GM12878 (cell line): ENCODE measurements around the gene INIP. TPM values are rescaled to one million over a fixed set of nuclear protein-coding genes. Genes with fewer than 3 reads are reported as not detected.

ENCODE experiments used
- ATAC-seq: fragments of 200-7000 bp; cut with Tn5 transposase; 3 replicates; pipeline ENCODE4 v1.9.1; 2020; ENCODE audit warnings: mild to moderate bottlenecking, moderate library complexity
- BruUV-seq: library from RNA; stranded (reverse); fragments of 400-500 nt; replicated peaks from 2 replicates; lab custom pipeline; 2021; lab: Mats Ljungman, UMichigan
- CTCF ChIA-PET: fragments of 300-600 bp; sonication (Branson Sonifier 250); formaldehyde crosslinking; extraction: SDS; loops from one replicate; lab custom pipeline; 2021; ENCODE audit warnings: inconsistent platforms; lab: Yijun Ruan, JAX
- POLR2A ChIA-PET: fragments of 350-600 bp; formaldehyde crosslinking; extraction: SDS; loops from one replicate; lab custom pipeline; 2021; ENCODE audit warnings: inconsistent platforms; lab: Charles Lee
- RAD21 ChIA-PET: fragments of 300-600 bp; sonication (Branson Sonifier 250); formaldehyde crosslinking; loops from one replicate; lab custom pipeline; 2023; ENCODE audit warnings: antibody characterized with exemption; ENCODE audit not compliant: unreplicated experiment; lab: Charles Lee
- SMC1A ChIA-PET: fragments of 300-600 bp; sonication (Branson Sonifier 250); formaldehyde crosslinking; loops from one replicate; lab custom pipeline; 2023; ENCODE audit not compliant: unreplicated experiment, uncharacterized antibody; lab: Charles Lee
- DNase-seq: peaks from one replicate; pipeline ENCODE4 v3.0.0-alpha.2; 2011; ENCODE audit warnings: low read depth, low spot score
- FAIRE-seq: peaks from 3 replicates; lab custom pipeline; 2011; peaks lifted over from hg19 to GRCh38; lab: Jason Lieb, UNC
- H2AFZ ChIP-seq: 2 replicates; pipeline ENCODE4 v1.6.0; 2011; ENCODE audit warnings: low read depth, low read length, control low read depth; ENCODE audit not compliant: control insufficient read depth
- H3K27ac ChIP-seq: 2 replicates; pipeline ENCODE4 v1.5.1; 2011; ENCODE audit warnings: control low read depth; ENCODE audit not compliant: control insufficient read depth, insufficient read depth
- H3K27me3 ChIP-seq, 2 experiments: replicated peaks in 1 of 2; 2 replicates each; pipeline versions ENCODE4 v1.6.0 to v1.6.1; 2011; ENCODE audit warnings: low read length in 1 of 2; ENCODE audit not compliant: control insufficient read depth in 2 of 2, insufficient read depth in 2 of 2
- H3K36me3 ChIP-seq, 2 experiments: 2 replicates each; pipeline ENCODE4 v1.5.1; 2011; ENCODE audit warnings: low read length in 1 of 2; ENCODE audit not compliant: control insufficient read depth in 2 of 2, insufficient read depth in 2 of 2
- H3K4me1 ChIP-seq: 2 replicates; pipeline ENCODE4 v1.6.1; 2011; ENCODE audit warnings: mild to moderate bottlenecking, low read length, moderate library complexity, mixed read lengths; ENCODE audit not compliant: control insufficient read depth, insufficient read depth
- H3K4me2 ChIP-seq: 2 replicates; pipeline ENCODE4 v1.6.0; 2011; ENCODE audit warnings: control low read depth; ENCODE audit not compliant: control insufficient read depth, insufficient read depth
- H3K4me3 ChIP-seq: fragments of 200-600 bp; sonication (generic); 2 replicates; pipeline ENCODE4 v1.5.1; 2016
- H3K79me2 ChIP-seq: 2 replicates; pipeline ENCODE4 v1.6.0; 2011; ENCODE audit warnings: low read length; ENCODE audit not compliant: control insufficient read depth, insufficient read depth
- H3K9ac ChIP-seq: 2 replicates; pipeline ENCODE4 v1.8.0; 2011; ENCODE audit warnings: low read length, control low read depth, mixed read lengths; ENCODE audit not compliant: control insufficient read depth, insufficient read depth
- H3K9me3 ChIP-seq: replicated peaks from 3 replicates; pipeline ENCODE4 v1.5.1; 2011; ENCODE audit warnings: mild to moderate bottlenecking, low read length; ENCODE audit not compliant: control insufficient read depth, insufficient read depth
- H4K20me1 ChIP-seq: 2 replicates; pipeline ENCODE4 v1.6.0; 2011; ENCODE audit not compliant: control insufficient read depth, insufficient read depth
- CBFB ChIP-seq: IDR thresholded peaks from 2 replicates; pipeline ENCODE4 v1.6.1; 2016; ENCODE audit warnings: antibody characterized with exemption, low read depth
- CHD4 ChIP-seq: fragments of 200-600 bp; sonication (generic); IDR thresholded peaks from 2 replicates; pipeline ENCODE4 v1.6.1; 2016; ENCODE audit warnings: mild to moderate bottlenecking
- EED ChIP-seq: sonication (generic); IDR thresholded peaks from 2 replicates; pipeline ENCODE4 v1.6.1; 2016; ENCODE audit warnings: antibody characterized with exemption, low read depth
- FOXK2 ChIP-seq: fragments of 450-650 bp; IDR thresholded peaks from 2 replicates; pipeline ENCODE4 v1.6.1; 2017; ENCODE audit warnings: mild to moderate bottlenecking, moderate library complexity
- NFIC ChIP-seq: IDR thresholded peaks from 2 replicates; pipeline ENCODE4 v1.6.1; 2012; ENCODE audit warnings: low read depth, mild to moderate bottlenecking, inconsistent platforms, low read length, moderate library complexity
- SREBF2 ChIP-seq: IDR thresholded peaks from 2 replicates; pipeline ENCODE4 v1.6.1; 2012; ENCODE audit warnings: mild to moderate bottlenecking, low read length
- STAT3 ChIP-seq: IDR thresholded peaks from 2 replicates; pipeline ENCODE4 v1.6.1; 2011; ENCODE audit warnings: low read depth, low read length, improper control_type of control experiment
- ZSCAN29 ChIP-seq: fragments of 450-650 bp; IDR thresholded peaks from 2 replicates; pipeline ENCODE4 v1.6.1; 2017; ENCODE audit warnings: mild to moderate bottlenecking, moderate library complexity
- WGBS: methylation state at CpG from one replicate; pipeline ENCODE4 v1.1.6; 2016; ENCODE audit warnings: low lambda C conversion rate; ENCODE audit not compliant: insufficient replicate concordance, insufficient coverage; ENCODE audit errors: missing lambda C conversion rate; 5-methylcytosine and 5-hydroxymethylcytosine counted together
- in situ Hi-C: fragments of 300-500 bp; cut with MboI; formaldehyde crosslinking; loops from 9 replicates; pipeline ENCODE4 v1.14.3; 2018; ENCODE audit warnings: mixed read lengths
- intact Hi-C: fragments of 100-400 bp; cut with micrococcal nuclease; formaldehyde crosslinking; loops from one replicate; pipeline ENCODE4 v1.14.2; 2022; ENCODE audit not compliant: unreplicated experiment
- polyA plus RNA-seq, 11 experiments: library from polyadenylated mRNA; depleted of rRNA in 4 of 11; unstranded in 6 of 11; stranded (reverse) in 5 of 11; fragments of >200 nt; fragmentation: Nextera tagmentation in 4 of 11; fragmentation: Illumina TruSeq in 1 of 11; extraction: Ambion mirVana in 4 of 11; extraction: Trizol in 1 of 11; gene quantifications; 1 replicate in 1 of 11; 2 replicates in 10 of 11; pipeline versions ENCODE4 v1.2.1 to v1.2.3, GENCODE V29; 2011 to 2016; ENCODE audit warnings: inconsistent platforms in 2 of 11, missing spikeins in 2 of 11, low read depth in 1 of 11
- total RNA-seq, 4 experiments: library from RNA; depleted of rRNA in 3 of 4; stranded (reverse); fragments of >200 nt in 3 of 4; fragmentation: Illumina TruSeq in 1 of 4; extraction: Trizol in 1 of 4; gene quantifications; 2 replicates each; pipeline versions ENCODE4 v1.2.1 to v1.2.3, GENCODE V29; 2013 to 2021
- TF ChIP-seq, protein P1 (sequence below): fragments of 450-650 bp; IDR thresholded peaks from 2 replicates; pipeline ENCODE4 v1.6.1; 2016; ENCODE audit warnings: mild to moderate bottlenecking, moderate library complexity, borderline replicate concordance
- TF ChIP-seq, protein P2 (sequence below): fragments of 450-650 bp; IDR thresholded peaks from 2 replicates; pipeline ENCODE4 v1.6.1; 2017; ENCODE audit warnings: antibody characterized with exemption, mild to moderate bottlenecking, moderate library complexity
- TF ChIP-seq, protein P3 (sequence below): IDR thresholded peaks from 2 replicates; pipeline ENCODE4 v1.6.1; 2012; ENCODE audit warnings: low read depth, low read length, improper control_type of control experiment
- TF ChIP-seq, protein P4 (sequence below): fragments of 450-650 bp; IDR thresholded peaks from 2 replicates; pipeline ENCODE4 v1.6.1; 2017; ENCODE audit warnings: mild to moderate bottlenecking, moderate library complexity

Gene INIP
- total and polyA plus RNA-seq, 10 of the 15 experiments (the other 5 are each of a cell fraction or from before 2014, with no cell fraction given), result 18.9 to 66.5 (median 37.7) TPM

DNA sequence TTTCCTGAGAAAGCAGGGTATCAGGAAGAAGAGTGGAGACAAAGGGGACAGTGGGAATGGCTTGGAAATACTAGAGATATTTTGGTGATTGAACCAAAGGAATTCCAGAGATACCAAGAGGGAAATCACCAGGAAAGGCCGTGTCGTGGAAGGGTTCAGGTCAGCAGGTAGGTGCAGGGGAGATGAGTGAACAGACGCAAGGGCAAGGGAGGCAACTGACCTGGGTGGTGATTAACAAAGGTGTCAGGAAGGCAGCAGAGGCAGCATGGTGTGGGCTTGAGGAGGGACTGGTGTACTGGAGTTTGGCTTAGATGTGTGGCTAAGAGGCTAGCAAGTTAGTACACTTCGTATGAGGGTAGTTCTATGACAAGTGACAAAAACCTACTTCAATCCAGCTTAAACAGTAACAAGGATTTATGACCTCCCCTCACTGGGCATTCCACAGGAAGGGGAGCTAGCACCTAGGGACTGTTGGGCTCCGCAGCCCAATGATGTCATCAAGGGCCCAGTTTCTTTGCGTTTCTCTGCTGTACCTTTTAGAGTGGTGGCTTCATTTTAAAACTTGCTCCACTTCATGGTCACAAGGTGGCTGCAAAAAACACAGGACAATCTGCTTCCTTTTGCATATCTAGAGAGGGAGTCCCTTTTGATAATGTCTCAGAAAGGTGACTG lies 37.0 kb downstream of the INIP start:
- Histone ChIP-seq H3K36me3 (no peaks in the 10 kb centered on the region), H3K9me3 (no peaks in the 10 kb centered on the region; the same call in 2 of the 3 replicates), H4K20me1 (no peaks in the 10 kb centered on the region), H3K4me2 (no peak overlapping the region), H3K27me3 (no peaks in the 10 kb centered on the region), H3K4me1 (no peaks in the 10 kb centered on the region), H3K79me2 (no peaks in the 10 kb centered on the region), H3K9ac (no peak overlapping the region), H3K4me3 (no peak overlapping the region), H3K27ac (no peak overlapping the region), H2AFZ (no peak overlapping the region)
- ATAC-seq (no peak), FAIRE-seq (no peak), DNase-seq (no peak)
- in situ Hi-C loops, result no loop called here
- 66% methylated on average over 6 of the region's 6 CpGs for WGBS
- intact Hi-C loops, result no loop called here
- ChIA-PET POLR2A (interaction anchor here (0.6 kb wide), 1 partner anchor 234 kb away, joined by 5 read pairs; no protein-coding TSS in a partner anchor), SMC1A (no interaction called here), CTCF (interaction anchor here (0.6 to 0.7 kb wide), 3 partner anchors 17 to 606 kb away, joined by 3 to 4 read pairs (median 3); no protein-coding TSS in a partner anchor), RAD21 (no interaction called here)
- no TSS peak for BruUV-seq
- TF ChIP-seq ZSCAN29 (no peak), NFIC (no peak), SREBF2 (no peak), STAT3 (no peak), CBFB (no peak), EED (no peak), CHD4 (no peak), FOXK2 (no peak)
- TF ChIP-seq, protein P1, sequence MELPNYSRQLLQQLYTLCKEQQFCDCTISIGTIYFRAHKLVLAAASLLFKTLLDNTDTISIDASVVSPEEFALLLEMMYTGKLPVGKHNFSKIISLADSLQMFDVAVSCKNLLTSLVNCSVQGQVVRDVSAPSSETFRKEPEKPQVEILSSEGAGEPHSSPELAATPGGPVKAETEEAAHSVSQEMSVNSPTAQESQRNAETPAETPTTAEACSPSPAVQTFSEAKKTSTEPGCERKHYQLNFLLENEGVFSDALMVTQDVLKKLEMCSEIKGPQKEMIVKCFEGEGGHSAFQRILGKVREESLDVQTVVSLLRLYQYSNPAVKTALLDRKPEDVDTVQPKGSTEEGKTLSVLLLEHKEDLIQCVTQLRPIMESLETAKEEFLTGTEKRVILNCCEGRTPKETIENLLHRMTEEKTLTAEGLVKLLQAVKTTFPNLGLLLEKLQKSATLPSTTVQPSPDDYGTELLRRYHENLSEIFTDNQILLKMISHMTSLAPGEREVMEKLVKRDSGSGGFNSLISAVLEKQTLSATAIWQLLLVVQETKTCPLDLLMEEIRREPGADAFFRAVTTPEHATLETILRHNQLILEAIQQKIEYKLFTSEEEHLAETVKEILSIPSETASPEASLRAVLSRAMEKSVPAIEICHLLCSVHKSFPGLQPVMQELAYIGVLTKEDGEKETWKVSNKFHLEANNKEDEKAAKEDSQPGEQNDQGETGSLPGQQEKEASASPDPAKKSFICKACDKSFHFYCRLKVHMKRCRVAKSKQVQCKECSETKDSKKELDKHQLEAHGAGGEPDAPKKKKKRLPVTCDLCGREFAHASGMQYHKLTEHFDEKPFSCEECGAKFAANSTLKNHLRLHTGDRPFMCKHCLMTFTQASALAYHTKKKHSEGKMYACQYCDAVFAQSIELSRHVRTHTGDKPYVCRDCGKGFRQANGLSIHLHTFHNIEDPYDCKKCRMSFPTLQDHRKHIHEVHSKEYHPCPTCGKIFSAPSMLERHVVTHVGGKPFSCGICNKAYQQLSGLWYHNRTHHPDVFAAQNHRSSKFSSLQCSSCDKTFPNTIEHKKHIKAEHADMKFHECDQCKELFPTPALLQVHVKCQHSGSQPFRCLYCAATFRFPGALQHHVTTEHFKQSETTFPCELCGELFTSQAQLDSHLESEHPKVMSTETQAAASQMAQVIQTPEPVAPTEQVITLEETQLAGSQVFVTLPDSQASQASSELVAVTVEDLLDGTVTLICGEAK, result no peak
- TF ChIP-seq, protein P2, sequence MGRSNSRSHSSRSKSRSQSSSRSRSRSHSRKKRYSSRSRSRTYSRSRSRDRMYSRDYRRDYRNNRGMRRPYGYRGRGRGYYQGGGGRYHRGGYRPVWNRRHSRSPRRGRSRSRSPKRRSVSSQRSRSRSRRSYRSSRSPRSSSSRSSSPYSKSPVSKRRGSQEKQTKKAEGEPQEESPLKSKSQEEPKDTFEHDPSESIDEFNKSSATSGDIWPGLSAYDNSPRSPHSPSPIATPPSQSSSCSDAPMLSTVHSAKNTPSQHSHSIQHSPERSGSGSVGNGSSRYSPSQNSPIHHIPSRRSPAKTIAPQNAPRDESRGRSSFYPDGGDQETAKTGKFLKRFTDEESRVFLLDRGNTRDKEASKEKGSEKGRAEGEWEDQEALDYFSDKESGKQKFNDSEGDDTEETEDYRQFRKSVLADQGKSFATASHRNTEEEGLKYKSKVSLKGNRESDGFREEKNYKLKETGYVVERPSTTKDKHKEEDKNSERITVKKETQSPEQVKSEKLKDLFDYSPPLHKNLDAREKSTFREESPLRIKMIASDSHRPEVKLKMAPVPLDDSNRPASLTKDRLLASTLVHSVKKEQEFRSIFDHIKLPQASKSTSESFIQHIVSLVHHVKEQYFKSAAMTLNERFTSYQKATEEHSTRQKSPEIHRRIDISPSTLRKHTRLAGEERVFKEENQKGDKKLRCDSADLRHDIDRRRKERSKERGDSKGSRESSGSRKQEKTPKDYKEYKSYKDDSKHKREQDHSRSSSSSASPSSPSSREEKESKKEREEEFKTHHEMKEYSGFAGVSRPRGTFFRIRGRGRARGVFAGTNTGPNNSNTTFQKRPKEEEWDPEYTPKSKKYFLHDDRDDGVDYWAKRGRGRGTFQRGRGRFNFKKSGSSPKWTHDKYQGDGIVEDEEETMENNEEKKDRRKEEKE, result no peak
- TF ChIP-seq, protein P3, sequence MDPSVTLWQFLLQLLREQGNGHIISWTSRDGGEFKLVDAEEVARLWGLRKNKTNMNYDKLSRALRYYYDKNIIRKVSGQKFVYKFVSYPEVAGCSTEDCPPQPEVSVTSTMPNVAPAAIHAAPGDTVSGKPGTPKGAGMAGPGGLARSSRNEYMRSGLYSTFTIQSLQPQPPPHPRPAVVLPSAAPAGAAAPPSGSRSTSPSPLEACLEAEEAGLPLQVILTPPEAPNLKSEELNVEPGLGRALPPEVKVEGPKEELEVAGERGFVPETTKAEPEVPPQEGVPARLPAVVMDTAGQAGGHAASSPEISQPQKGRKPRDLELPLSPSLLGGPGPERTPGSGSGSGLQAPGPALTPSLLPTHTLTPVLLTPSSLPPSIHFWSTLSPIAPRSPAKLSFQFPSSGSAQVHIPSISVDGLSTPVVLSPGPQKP, result no peak
- TF ChIP-seq, protein P4, sequence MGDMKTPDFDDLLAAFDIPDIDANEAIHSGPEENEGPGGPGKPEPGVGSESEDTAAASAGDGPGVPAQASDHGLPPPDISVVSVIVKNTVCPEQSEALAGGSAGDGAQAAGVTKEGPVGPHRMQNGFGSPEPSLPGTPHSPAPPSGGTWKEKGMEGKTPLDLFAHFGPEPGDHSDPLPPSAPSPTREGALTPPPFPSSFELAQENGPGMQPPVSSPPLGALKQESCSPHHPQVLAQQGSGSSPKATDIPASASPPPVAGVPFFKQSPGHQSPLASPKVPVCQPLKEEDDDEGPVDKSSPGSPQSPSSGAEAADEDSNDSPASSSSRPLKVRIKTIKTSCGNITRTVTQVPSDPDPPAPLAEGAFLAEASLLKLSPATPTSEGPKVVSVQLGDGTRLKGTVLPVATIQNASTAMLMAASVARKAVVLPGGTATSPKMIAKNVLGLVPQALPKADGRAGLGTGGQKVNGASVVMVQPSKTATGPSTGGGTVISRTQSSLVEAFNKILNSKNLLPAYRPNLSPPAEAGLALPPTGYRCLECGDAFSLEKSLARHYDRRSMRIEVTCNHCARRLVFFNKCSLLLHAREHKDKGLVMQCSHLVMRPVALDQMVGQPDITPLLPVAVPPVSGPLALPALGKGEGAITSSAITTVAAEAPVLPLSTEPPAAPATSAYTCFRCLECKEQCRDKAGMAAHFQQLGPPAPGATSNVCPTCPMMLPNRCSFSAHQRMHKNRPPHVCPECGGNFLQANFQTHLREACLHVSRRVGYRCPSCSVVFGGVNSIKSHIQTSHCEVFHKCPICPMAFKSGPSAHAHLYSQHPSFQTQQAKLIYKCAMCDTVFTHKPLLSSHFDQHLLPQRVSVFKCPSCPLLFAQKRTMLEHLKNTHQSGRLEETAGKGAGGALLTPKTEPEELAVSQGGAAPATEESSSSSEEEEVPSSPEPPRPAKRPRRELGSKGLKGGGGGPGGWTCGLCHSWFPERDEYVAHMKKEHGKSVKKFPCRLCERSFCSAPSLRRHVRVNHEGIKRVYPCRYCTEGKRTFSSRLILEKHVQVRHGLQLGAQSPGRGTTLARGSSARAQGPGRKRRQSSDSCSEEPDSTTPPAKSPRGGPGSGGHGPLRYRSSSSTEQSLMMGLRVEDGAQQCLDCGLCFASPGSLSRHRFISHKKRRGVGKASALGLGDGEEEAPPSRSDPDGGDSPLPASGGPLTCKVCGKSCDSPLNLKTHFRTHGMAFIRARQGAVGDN, result no peak
